Trophoblast cell (in vitro differentiated cells and primary cell): Measurements from ENCODE around the gene IL13RA1.
A peak's percentile ranks its signal among the peaks of the same experiment; 100 is the strongest.

Experiments
- DNase-seq, 2 donors: peaks; one replicate each; pipeline ENCODE4 v3.0.0-alpha.2; 2016
- H2AFZ ChIP-seq: 2 replicates; pipeline ENCODE4 v1.6.1; 2013; ENCODE audit warnings: low read length, moderate library complexity, mild to moderate bottlenecking; ENCODE audit not compliant: insufficient read depth, poor library complexity
- H2AK5ac ChIP-seq: 2 replicates; pipeline ENCODE4 v1.6.1; 2013; ENCODE audit warnings: mild to moderate bottlenecking, low read length
- H2BK120ac ChIP-seq: 2 replicates; pipeline ENCODE4 v1.6.1; 2013; ENCODE audit warnings: low read length, mild to moderate bottlenecking, moderate library complexity; ENCODE audit not compliant: insufficient read depth, poor library complexity
- H2BK12ac ChIP-seq: 2 replicates; pipeline ENCODE4 v1.6.1; 2013; ENCODE audit warnings: mild to moderate bottlenecking, low read length, moderate library complexity
- H2BK5ac ChIP-seq: 2 replicates; pipeline ENCODE4 v1.6.1; 2013; ENCODE audit warnings: low read length, low read depth, moderate library complexity, mild to moderate bottlenecking; ENCODE audit not compliant: poor library complexity
- H3K14ac ChIP-seq: 2 replicates; pipeline ENCODE4 v1.6.1; 2013; ENCODE audit warnings: mild to moderate bottlenecking, low read length
- H3K18ac ChIP-seq: 2 replicates; pipeline ENCODE4 v1.6.1; 2013; ENCODE audit warnings: mild to moderate bottlenecking, low read length
- H3K23ac ChIP-seq: 2 replicates; pipeline ENCODE4 v1.6.1; 2013; ENCODE audit warnings: low read length
- H3K27ac ChIP-seq: 2 replicates; pipeline ENCODE4 v1.5.1; 2013; ENCODE audit warnings: low read depth, mild to moderate bottlenecking, inconsistent platforms, low read length, moderate library complexity
- H3K27me3 ChIP-seq: 2 replicates; pipeline ENCODE4 v1.6.1; 2013; ENCODE audit warnings: inconsistent platforms, mild to moderate bottlenecking, low read length, moderate library complexity; ENCODE audit not compliant: insufficient read depth
- H3K36me3 ChIP-seq, 2 experiments: 1 replicate in 1 of 2; 2 replicates in 1 of 2; pipeline ENCODE4 v1.6.1; 2013; ENCODE audit warnings: low read length in 2 of 2, mild to moderate bottlenecking in 2 of 2, moderate library complexity in 1 of 2; ENCODE audit not compliant: insufficient read depth in 2 of 2, control insufficient read depth in 1 of 2
- H3K4ac ChIP-seq: 2 replicates; pipeline ENCODE4 v1.6.1; 2013; ENCODE audit warnings: low read depth, mild to moderate bottlenecking, low read length, moderate library complexity
- H3K4me1 ChIP-seq, 2 experiments: 1 replicate in 1 of 2; 2 replicates in 1 of 2; pipeline ENCODE4 v1.6.1; 2013; ENCODE audit warnings: low read length in 2 of 2, mild to moderate bottlenecking in 2 of 2, moderate library complexity in 1 of 2; ENCODE audit not compliant: insufficient read depth in 2 of 2, control insufficient read depth in 1 of 2
- H3K4me2 ChIP-seq: 2 replicates; pipeline ENCODE4 v1.6.1; 2013; ENCODE audit warnings: inconsistent platforms, mild to moderate bottlenecking, low read length, moderate library complexity
- H3K4me3 ChIP-seq: 2 replicates; pipeline ENCODE4 v1.5.1; 2013; ENCODE audit warnings: mild to moderate bottlenecking, low read depth, low read length, inconsistent platforms
- H3K79me1 ChIP-seq: one replicate; pipeline ENCODE4 v1.6.1; 2013; ENCODE audit warnings: low read length
- H3K79me2 ChIP-seq: 2 replicates; pipeline ENCODE4 v1.6.1; 2013; ENCODE audit warnings: low read length, mild to moderate bottlenecking; ENCODE audit not compliant: control insufficient read depth, insufficient read depth, poor library complexity
- H3K9ac ChIP-seq: 2 replicates; pipeline ENCODE4 v1.6.1; 2013; ENCODE audit warnings: mild to moderate bottlenecking, low read length
- H3K9me3 ChIP-seq: 2 replicates; pipeline ENCODE4 v1.6.1; 2013; ENCODE audit warnings: low read depth, mild to moderate bottlenecking, control low read depth, inconsistent platforms, low read length; ENCODE audit not compliant: insufficient read depth
- H4K12ac ChIP-seq: 2 replicates; pipeline ENCODE4 v1.6.1; 2013; ENCODE audit warnings: low read depth, mild to moderate bottlenecking, low read length, moderate library complexity
- H4K8ac ChIP-seq: 2 replicates; pipeline ENCODE4 v1.6.1; 2013; ENCODE audit warnings: low read depth, mild to moderate bottlenecking, low read length, moderate library complexity
- H4K91ac ChIP-seq: one replicate; pipeline ENCODE4 v1.6.1; 2013; ENCODE audit warnings: low read depth, mild to moderate bottlenecking, low read length, moderate library complexity
- WGBS: extraction: QIAGEN DNeasy Blood & Tissue Kit; methylation state at CpG from one replicate; pipeline ENCODE4 v1.1.7; 2013; ENCODE audit warnings: missing lambda C conversion rate; ENCODE audit not compliant: insufficient read length, insufficient coverage; ENCODE audit errors: extremely low coverage; 5-methylcytosine and 5-hydroxymethylcytosine counted together

The IL13RA1 gene

GRCh38 chrX:118756101-118756500 is 28.7 kb downstream of the IL13RA1 start:
- H3K27me3 ChIP-seq: no peaks in the 10 kb centered on the region
- H3K36me3 ChIP-seq: no peaks in the 10 kb centered on the region
- no peak overlapping the region for H2BK12ac ChIP-seq
- H4K12ac ChIP-seq: no peak overlapping the region
- H3K14ac ChIP-seq: no peak overlapping the region
- H2BK120ac ChIP-seq: no peak overlapping the region
- WGBS: no CpG with 5 or more reads among the region's 2 CpGs
- no peak overlapping the region for H2BK5ac ChIP-seq
- no peaks in the 10 kb centered on the region for H3K4me1 ChIP-seq
- H3K18ac ChIP-seq: no peak overlapping the region
- no peaks in the 10 kb centered on the region for H3K79me1 ChIP-seq
- H3K4me2 ChIP-seq: no peak overlapping the region
- H3K79me2 ChIP-seq: no peaks in the 10 kb centered on the region
- H4K8ac ChIP-seq: no peak overlapping the region
- H4K91ac ChIP-seq: no peak overlapping the region
- peak in 1 of 2 donors; percentile 4 for DNase-seq
- H3K9ac ChIP-seq: no peak overlapping the region
- no peak overlapping the region for H3K27ac ChIP-seq
- H3K23ac ChIP-seq: no peak overlapping the region
- H2AK5ac ChIP-seq: no peak overlapping the region
- H3K9me3 ChIP-seq: no peaks in the 10 kb centered on the region
- no peak overlapping the region for H3K4ac ChIP-seq
- no peak overlapping the region for H3K4me3 ChIP-seq
- no peak overlapping the region for H2AFZ ChIP-seq

GRCh38 chrX:118758511-118758910 is 31.1 kb downstream of the IL13RA1 start:
- Histone ChIP-seq H3K4me1 (no peaks in the 10 kb centered on the region), H2BK120ac (no peak overlapping the region), H3K9me3 (no peaks in the 10 kb centered on the region), H3K79me2 (no peaks in the 10 kb centered on the region), H3K4me2 (no peak overlapping the region), H3K4me3 (no peak overlapping the region), H3K9ac (no peak overlapping the region), H4K8ac (no peak overlapping the region), H3K36me3 (peaks cover 0 to 2% of the 10 kb centered on the region in 2 experiments), H2AK5ac (no peak overlapping the region), H3K23ac (no peak overlapping the region), H2BK12ac (no peak overlapping the region), H3K4ac (no peak overlapping the region), H4K12ac (no peak overlapping the region), H2AFZ (no peak overlapping the region), H3K27me3 (no peaks in the 10 kb centered on the region), H3K79me1 (no peaks in the 10 kb centered on the region), H2BK5ac (no peak overlapping the region), H3K18ac (no peak overlapping the region), H3K27ac (no peak overlapping the region), H3K14ac (no peak overlapping the region), H4K91ac (no peak overlapping the region)
- WGBS: no CpG with 5 or more reads among the region's 2 CpGs
- DNase-seq: no peak

- H3K4me1 ChIP-seq: no peaks in the 10 kb centered on the region
- H3K79me1 ChIP-seq: no peaks in the 10 kb centered on the region
- no peak overlapping the region for H4K91ac ChIP-seq
- no peak overlapping the region for H3K27ac ChIP-seq
- no peak overlapping the region for H3K9ac ChIP-seq
- H4K12ac ChIP-seq: no peak overlapping the region
- H3K9me3 ChIP-seq: no peaks in the 10 kb centered on the region
- no peak overlapping the region for H3K18ac ChIP-seq
- H3K79me2 ChIP-seq: no peaks in the 10 kb centered on the region
- H3K27me3 ChIP-seq: no peaks in the 10 kb centered on the region
- H3K4me3 ChIP-seq: no peak overlapping the region
- DNase-seq: no peak
- no peak overlapping the region for H3K23ac ChIP-seq
- no peak overlapping the region for H3K4ac ChIP-seq
- no CpG with 5 or more reads among the region's 3 CpGs for WGBS
- H3K4me2 ChIP-seq: no peak overlapping the region
- H2BK12ac ChIP-seq: no peak overlapping the region
- H2AFZ ChIP-seq: no peak overlapping the region
- no peak overlapping the region for H2AK5ac ChIP-seq
- no peak overlapping the region for H4K8ac ChIP-seq
- no peak overlapping the region for H2BK120ac ChIP-seq
- peaks cover 0 to 2% of the 10 kb centered on the region in 2 experiments for H3K36me3 ChIP-seq
- no peak overlapping the region for H3K14ac ChIP-seq
- no peak overlapping the region for H2BK5ac ChIP-seq
Measured at GRCh38 chrX:118760025-118760424, 32.6 kb downstream of the IL13RA1 start.

- Histone ChIP-seq H3K27me3 (no peaks in the 10 kb centered on the region), H3K36me3 (peaks cover 1 to 2% of the 10 kb centered on the region in 2 experiments), H4K91ac (no peak overlapping the region), H3K9ac (no peak overlapping the region), H4K12ac (no peak overlapping the region), H2BK120ac (no peak overlapping the region), H3K79me1 (no peaks in the 10 kb centered on the region), H2BK5ac (no peak overlapping the region), H3K18ac (no peak overlapping the region), H3K4me1 (no peaks in the 10 kb centered on the region), H3K27ac (no peak overlapping the region), H2BK12ac (no peak overlapping the region), H3K9me3 (no peaks in the 10 kb centered on the region), H3K79me2 (no peaks in the 10 kb centered on the region), H2AK5ac (no peak overlapping the region), H3K14ac (no peak overlapping the region), H4K8ac (no peak overlapping the region), H3K4me2 (no peak overlapping the region), H3K4ac (no peak overlapping the region), H3K23ac (no peak overlapping the region), H3K4me3 (no peak overlapping the region), H2AFZ (no peak overlapping the region)
- no peak for DNase-seq
- no CpG with 5 or more reads among the region's 5 CpGs for WGBS
Measured at GRCh38 chrX:118761939-118762707, 34.7 kb downstream of the IL13RA1 start.
